GM18498 (cell line): Measurements from ENCODE around the gene ITIH5.
A peak's percentile ranks its signal among the peaks of the same experiment; 100 is the strongest.
"Not testable (repeated sequence)": the region's sequence is repeated elsewhere in the genome, so short reads cannot be mapped to it uniquely, and the experiment has no call there.

Source experiments
- ATAC-seq: cut with Tn5 transposase; IDR thresholded peaks from one replicate; pipeline ENCODE4 v1.9.1; 2021; ENCODE audit warnings: mild to moderate bottlenecking, moderate library complexity; ENCODE audit not compliant: unreplicated experiment

Gene ITIH5

DNA sequence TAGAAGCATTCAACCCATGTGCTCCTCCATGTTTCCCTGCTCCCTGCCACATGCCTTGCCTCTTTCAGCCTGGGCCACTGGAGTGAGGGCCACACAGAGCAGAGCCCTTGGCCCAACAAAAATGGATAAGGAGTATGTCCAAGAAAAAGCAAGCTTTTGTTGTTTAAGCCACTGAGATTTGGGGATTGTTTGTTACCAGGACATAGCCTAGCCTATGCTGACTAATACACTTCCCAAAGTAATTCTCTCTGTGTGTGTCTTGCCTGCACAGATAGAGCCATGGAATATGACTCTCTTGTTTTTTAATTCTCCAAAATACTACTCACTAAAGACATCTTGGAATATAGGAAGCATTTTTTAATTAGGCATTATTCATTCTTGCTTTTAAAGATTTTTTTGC is 22.8 kb upstream of the ITIH5 start:
- no peak for ATAC-seq

GRCh38 chr10:7687228-7687907 is 20.6 kb upstream of the ITIH5 start:
- ATAC-seq = peak; percentile 97

DNA sequence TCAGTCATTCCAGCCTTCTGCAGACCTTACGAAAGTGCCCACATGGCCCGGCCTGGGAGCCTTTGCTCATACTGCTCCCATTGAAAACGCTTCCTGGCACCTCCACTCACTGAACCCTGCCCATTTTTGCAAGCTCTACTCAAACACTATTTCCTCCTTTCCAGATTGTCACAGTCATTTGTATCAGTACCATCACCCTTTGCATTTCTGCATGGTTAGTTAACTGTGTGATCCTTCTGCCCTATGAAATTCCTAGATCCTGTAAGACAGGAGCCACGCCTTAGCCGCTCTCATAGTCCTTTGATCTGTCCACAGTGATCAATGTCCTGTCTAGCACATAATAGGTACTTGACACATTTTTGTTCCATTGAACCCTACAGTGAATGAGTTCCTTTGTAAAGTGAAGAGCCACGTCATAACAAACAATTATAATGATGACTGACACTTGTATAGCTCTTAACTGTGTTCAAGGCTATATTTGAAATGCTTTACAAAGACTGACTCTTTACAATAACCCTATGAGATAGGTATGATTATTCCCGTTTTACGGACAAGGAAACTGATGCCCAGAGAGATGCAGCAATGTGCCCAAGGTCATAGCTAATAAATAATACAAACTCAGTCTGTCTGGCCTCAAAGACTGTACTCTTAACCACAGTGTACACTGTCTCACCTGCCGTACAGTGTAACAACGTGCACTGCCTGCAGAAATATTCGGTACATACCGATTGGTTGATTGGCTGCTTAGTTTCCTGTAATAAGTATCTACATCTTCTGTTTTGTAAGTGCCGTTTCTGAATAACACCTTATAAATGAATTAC is 19.8 kb upstream of the ITIH5 start:
- ATAC-seq = no peak

GRCh38 chr10:7680078-7680477 is 13.3 kb upstream of the ITIH5 start:
- not testable (repeated sequence) for ATAC-seq

GRCh38 chr10:7679256-7679655 is 12.5 kb upstream of the ITIH5 start:
- no peak for ATAC-seq

GRCh38 chr10:7672341-7673134 is 5.8 kb upstream of the ITIH5 start:
- ATAC-seq = no peak

GRCh38 chr10:7670157-7670556 is 3.4 kb upstream of the ITIH5 start:
- ATAC-seq = no peak

DNA sequence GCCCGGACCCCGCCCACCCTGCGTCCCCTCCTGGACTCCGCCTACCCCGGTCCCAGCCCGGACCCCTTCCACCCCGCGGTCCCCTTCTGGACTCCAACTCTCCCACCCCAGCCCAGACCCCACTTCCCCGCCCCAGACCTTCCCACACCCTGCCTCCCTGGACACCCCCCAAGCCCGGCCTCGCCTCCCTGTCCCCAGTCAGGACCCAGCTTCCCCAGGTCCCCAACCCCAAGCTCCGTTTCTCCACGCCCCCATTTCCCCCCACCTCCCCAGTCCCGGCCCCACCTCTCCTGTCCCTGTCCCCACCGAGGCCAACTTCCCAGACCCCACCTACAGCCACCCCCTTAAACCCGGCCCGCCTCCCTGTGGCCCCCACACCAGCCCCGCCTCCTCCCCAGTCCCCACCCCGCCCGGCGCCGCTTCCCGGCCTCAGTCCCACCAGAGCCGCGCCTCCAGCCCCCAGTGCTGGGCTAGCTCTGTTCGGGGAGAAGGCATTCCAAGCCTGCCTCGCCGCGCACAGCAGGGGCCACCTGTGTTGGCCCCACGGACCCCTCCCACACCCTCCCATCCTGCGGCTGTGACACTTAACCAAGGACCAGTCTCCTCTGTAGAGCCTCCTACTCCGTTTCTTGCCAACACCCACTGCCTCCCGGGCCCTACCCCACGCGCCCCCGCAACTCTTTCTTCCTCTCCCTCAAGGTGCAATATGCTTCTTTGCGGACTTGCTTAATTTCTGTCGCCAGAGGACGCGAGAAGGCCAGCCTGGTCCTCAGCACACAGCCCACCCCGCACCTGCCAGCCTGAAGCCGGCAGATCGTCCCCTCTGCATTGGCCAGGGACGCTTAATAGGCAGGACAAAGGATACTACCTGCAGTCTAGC is 736 bp upstream of the ITIH5 start:
- ATAC-seq = no peak

- ATAC-seq = no peak
These were observed 999 bp downstream of the ITIH5 start for GRCh38 chr10:7665767-7666166.

DNA sequence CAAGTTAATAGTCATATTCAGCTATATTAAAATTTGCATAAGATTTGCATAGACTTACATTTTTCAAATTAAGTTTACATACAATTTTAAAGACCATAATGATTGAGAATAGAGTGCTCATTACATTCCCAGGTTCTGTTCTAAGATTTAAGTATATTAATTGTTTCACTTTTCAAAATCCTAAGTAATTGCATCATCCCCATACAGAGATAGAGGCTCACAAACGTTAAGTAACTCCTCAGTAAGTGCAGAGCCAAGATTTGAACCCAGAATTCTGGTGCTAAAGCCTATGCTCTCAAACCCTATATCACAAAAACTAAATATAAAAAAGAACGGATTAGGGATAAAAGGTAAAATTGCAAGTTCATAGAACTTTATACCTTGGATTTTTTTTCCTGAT is 2.1 kb downstream of the ITIH5 start:
- ATAC-seq = no peak

DNA sequence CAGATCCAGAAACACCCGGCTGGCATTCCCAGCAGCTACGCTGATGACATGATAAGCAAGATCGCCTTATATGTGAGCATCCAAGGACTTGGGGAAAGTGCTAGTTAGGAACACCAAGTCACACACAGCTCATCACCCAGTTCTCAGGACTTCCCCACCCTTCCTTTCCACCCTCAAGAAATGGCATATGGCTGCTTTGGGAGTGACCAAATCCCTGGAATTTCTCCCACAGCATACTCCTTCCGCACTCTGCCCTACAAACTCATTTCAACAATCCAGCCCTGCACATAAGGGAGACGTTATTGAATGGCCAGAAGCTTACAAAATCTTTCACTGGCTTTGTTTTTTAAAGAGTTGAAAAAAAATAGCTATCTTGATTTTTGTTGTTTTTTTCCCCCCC is 4.2 kb downstream of the ITIH5 start:
- ATAC-seq = no peak

- ATAC-seq = no peak
These were observed 7.2 kb downstream of the ITIH5 start for GRCh38 chr10:7659560-7659959.

- no peak for ATAC-seq
These were observed 9.2 kb downstream of the ITIH5 start for GRCh38 chr10:7657552-7657951.

DNA sequence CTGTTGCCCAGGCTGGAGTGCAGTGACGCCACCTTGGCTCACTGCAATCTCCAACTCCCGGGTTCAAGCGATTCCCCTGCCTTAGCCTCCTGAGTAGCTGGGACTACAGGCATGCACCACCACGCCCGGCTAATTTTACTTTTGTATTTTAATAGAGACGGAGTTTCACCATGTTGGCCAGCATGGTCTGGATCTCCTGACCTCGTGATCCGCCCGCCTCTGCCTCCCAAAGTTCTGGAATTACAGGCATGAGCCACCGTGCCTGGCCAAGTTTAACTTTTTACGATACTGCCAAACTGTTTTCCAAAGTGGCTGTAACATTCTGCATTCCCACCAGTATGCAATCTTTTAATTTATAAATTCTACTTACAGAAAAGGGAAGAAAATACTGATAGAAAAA is 9.7 kb downstream of the ITIH5 start:
- not testable (repeated sequence) for ATAC-seq

DNA sequence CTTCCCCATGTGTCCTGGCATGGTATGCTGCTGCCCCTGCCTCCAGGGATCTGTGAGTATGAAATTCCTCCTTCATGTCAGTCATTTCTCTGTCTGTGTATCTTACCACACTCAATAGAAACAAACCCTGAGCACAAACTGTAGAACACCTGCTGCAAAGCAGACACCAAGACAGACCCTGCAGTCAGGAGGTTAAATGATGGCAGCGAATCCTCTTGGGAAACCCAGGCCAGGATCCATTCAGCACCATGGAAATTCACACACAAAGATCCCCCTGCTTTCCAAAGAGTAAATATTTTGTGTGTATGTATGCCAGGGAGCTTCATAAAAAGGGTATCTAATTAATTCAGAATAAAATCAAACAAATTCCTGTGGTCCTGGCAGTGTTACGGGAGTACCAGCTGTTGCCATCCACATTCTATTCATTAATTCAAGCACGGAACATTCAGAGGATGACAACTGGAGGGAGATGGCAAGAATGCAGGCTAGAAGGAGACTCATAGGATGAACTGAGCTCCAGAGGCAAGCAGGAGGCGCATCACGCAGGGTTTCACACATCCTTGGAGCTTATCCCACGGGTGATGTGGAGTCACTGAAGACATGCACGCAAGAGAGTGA is 14.8 kb downstream of the ITIH5 start:
- ATAC-seq = no peak

- no peak for ATAC-seq
These were observed 17.0 kb downstream of the ITIH5 start for GRCh38 chr10:7649673-7650300.

GRCh38 chr10:7647062-7647664 is 19.6 kb downstream of the ITIH5 start:
- no peak for ATAC-seq

DNA sequence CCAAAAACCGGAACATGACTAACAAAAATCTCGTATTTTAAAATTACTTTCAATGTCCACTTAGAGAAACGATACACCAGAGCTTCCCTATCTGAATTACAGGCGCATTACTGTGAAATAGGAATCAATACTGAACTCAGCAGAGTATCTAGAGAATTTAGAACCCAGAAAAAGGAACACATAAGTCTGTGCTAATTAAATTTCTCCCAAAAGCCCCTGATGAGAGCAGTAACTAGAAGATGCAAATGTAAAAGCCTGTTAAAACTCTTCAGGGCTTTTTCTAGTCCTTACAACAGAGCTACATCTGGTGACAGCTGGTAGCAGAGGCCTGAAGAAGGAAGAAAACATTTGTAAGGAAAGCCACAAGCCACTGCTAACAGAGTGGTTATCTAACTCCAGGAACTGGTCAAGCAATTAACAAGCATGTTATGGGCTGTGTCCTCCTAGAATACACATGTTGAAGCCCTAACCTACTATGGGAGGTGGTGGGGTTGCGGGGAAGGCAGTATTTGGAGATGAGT is 24.2 kb downstream of the ITIH5 start:
- no peak for ATAC-seq
